SU-DHL-6 (cell line): Measurements from ENCODE around the gene MELK.

Experiments used
- CTCF ChIP-seq: fragments of 200-600 bp; sonication (generic); IDR thresholded peaks from one replicate; pipeline ENCODE4 v1.5.1; 2017; ENCODE audit warnings: antibody characterized with exemption, mild to moderate bottlenecking, low read length, moderate library complexity; ENCODE audit not compliant: insufficient read depth, poor library complexity, severe bottlenecking
- EZH2phosphoT487 ChIP-seq: fragments of 200-600 bp; sonication (generic), shearing (Covaris generic); conservative IDR thresholded peaks from 2 replicates; pipeline ENCODE4 v1.6.1; 2018; ENCODE audit warnings: mild to moderate bottlenecking, antibody characterized with exemption, low read length, moderate library complexity, mixed read lengths

DNA sequence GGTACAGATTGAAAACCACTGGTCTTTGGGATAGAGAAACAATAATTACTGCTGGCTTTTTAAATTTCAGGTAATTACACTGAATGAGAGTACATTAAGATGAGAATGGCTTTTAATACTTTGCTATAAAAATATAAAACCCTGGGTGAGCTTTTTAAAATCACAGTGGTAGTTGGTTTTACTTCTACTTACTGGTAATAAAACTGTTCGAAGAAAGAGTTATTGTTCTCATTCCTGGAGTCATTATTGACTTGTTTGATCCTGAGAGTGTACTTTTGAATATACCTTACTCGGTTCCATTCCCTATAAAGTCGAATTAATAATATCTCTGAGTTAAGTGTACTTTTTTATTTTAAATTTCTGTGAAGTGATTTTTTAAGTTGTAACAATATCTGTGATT lies 21.5 kb downstream of the MELK start:
- TF ChIP-seq CTCF: no peak
- no peak for TF ChIP-seq EZH2phosphoT487
